Mucosa of stomach (tissue), 1 donor: ENCODE results near the gene THEM4.
"Not testable (repeated sequence)": the region's sequence is repeated elsewhere in the genome, so short reads cannot be mapped to it uniquely, and the experiment has no call there.

Source experiments
- H3K27me3 ChIP-seq: one replicate; pipeline ENCODE4 v1.7.0; 2013; ENCODE audit warnings: mild to moderate bottlenecking, low read length; ENCODE audit not compliant: control insufficient read depth, insufficient read depth
- H3K36me3 ChIP-seq: one replicate; pipeline ENCODE4 v1.7.0; 2013; ENCODE audit warnings: low read length; ENCODE audit not compliant: control insufficient read depth, insufficient read depth
- H3K4me1 ChIP-seq: one replicate; pipeline ENCODE4 v1.7.0; 2013; ENCODE audit warnings: mild to moderate bottlenecking, low read length; ENCODE audit not compliant: control insufficient read depth, insufficient read depth
- H3K4me3 ChIP-seq: one replicate; pipeline ENCODE4 v1.7.0; 2013; ENCODE audit warnings: low read length
- H3K9ac ChIP-seq: one replicate; pipeline ENCODE4 v1.7.0; 2013; ENCODE audit warnings: mild to moderate bottlenecking, low read length, moderate library complexity
- H3K9me3 ChIP-seq: one replicate; pipeline ENCODE4 v1.7.0; 2013; ENCODE audit warnings: mild to moderate bottlenecking, low read length, moderate library complexity; ENCODE audit not compliant: control insufficient read depth
- donor health status: Pancreatic carcinoma.

THEM4 gene

DNA sequence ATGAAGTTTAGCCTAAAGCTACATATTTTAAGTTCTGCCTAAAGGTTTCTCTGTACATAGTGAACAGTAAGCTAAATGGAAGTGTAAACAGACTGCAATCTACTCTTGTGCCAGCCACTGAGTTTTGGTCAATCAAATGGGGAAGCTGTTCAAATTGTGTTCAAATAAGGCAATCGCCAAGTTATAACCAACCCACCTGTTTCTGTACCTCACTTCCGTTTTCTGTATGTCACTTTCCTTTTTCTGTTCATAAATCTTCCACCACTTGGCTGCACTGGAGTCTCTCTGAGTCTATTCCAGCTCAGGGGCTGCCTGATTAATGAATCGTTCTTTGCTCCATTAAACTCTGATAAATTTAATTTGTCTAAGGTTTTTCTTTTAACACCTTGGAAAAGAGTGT, 10.8 kb upstream of the THEM4 start:
- Histone ChIP-seq H3K27me3 (no peaks in the 10 kb centered on the region), H3K9ac (no peak overlapping the region), H3K4me3 (no peak overlapping the region), H3K4me1 (no peaks in the 10 kb centered on the region), H3K36me3 (no peaks in the 10 kb centered on the region), H3K9me3 (no peaks in the 10 kb centered on the region)

DNA sequence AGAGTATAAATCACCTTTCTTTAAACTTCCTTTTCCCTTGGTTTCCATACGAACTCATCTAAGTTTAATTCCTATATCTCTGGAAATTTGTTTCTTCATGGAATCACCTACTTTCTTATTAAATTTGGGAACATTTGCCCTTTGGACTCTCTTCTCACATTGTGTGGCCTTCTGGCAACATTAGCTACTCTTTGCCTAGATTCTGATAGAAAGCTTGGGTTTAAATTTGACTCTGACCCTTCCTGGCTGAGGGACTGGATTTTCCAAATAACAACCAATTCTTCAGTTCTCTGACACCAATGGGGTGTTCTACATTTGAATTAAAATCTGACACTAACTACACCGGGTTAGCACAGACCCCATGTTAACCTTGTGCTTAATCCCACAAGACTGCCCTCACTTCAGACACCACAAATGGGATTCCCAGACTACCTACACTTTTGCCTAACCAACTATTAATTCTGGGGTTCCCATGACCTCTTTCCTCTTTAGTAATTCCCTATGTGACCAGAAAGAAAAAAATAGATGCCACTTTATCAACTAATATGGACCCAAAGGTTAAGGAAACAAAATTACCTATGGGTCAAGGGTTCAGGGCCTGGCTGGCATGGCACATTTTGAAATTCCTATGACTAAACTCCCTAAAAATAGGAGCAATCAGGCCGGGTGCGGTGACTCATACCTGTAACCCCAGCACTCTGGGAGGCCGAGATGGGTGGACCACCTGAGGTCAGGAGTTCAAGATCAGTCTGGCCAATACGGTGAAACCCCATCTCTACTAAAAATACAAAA, 9.7 kb upstream of the THEM4 start:
- H3K27me3 ChIP-seq = no peaks in the 10 kb centered on the region
- no peak overlapping the region for H3K4me3 ChIP-seq
- H3K9me3 ChIP-seq = no peaks in the 10 kb centered on the region
- no peak overlapping the region for H3K9ac ChIP-seq
- H3K4me1 ChIP-seq = no peaks in the 10 kb centered on the region
- no peaks in the 10 kb centered on the region for H3K36me3 ChIP-seq

- no peaks in the 10 kb centered on the region for H3K9me3 ChIP-seq
- no peaks in the 10 kb centered on the region for H3K36me3 ChIP-seq
- H3K9ac ChIP-seq = no peak overlapping the region
- H3K4me3 ChIP-seq = no peak overlapping the region
- no peaks in the 10 kb centered on the region for H3K27me3 ChIP-seq
- no peaks in the 10 kb centered on the region for H3K4me1 ChIP-seq
These were observed 8.8 kb upstream of the THEM4 start for GRCh38 chr1:151918156-151918555.

DNA sequence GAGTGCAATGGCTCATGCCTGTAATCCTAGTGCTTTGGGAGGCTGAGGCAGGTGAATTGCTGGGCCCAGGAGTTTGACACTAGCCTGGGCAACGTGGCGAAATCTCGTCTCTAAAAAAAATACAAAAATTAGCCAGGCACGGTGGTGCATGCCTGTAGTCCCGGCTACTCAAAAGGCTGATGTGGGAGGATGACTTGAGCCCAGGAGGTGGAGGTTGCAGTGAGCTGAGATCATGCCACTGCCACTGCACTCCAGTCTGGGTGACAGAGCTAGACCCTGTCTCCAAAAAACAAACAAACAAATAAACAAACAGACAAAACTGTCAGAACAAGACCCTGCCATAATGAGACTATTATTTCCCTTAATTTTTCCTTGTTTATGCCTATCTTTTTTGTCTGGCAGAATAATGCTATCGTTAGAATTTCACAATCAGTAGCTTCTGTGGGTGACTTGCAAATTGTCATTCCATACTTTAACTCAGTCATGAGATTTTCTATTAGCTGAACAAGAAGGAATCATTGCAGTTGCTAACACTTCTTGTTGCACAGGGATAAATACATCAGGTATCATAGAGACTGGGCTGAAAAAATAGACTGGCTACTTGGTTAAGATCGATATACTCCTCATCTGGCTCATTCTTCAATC, 7.5 kb upstream of the THEM4 start:
- no peak overlapping the region for H3K9ac ChIP-seq
- no peaks in the 10 kb centered on the region for H3K36me3 ChIP-seq
- H3K9me3 ChIP-seq = no peaks in the 10 kb centered on the region
- no peaks in the 10 kb centered on the region for H3K27me3 ChIP-seq
- no peak overlapping the region for H3K4me3 ChIP-seq
- no peaks in the 10 kb centered on the region for H3K4me1 ChIP-seq

- no peak overlapping the region for H3K9ac ChIP-seq
- no peaks in the 10 kb centered on the region for H3K9me3 ChIP-seq
- H3K4me1 ChIP-seq = no peaks in the 10 kb centered on the region
- no peaks in the 10 kb centered on the region for H3K36me3 ChIP-seq
- H3K4me3 ChIP-seq = no peak overlapping the region
- H3K27me3 ChIP-seq = no peaks in the 10 kb centered on the region
These were observed 5.9 kb upstream of the THEM4 start for GRCh38 chr1:151915061-151915686.

DNA sequence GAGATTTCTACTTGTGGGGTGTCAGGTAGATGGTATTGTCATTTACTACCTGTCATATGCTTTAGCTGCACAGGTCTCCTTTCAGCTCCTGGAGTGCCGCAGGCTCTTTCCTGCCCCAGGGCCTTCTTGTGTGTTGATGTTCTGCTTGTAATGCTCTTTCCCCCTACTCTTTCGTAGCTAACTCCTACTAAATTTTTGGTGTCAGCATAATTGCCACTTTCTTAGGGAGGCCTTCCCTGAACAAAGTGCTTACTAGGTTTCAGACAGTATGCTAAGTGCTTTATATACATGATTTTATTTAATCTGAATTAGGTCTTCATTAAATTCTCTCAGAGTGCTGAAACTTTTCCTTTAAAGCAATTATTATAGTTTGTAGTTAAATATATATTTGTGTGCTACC, 4.8 kb upstream of the THEM4 start:
- no peak overlapping the region for H3K9ac ChIP-seq
- H3K27me3 ChIP-seq = no peaks in the 10 kb centered on the region
- H3K4me3 ChIP-seq = no peak overlapping the region
- no peaks in the 10 kb centered on the region for H3K9me3 ChIP-seq
- H3K36me3 ChIP-seq = no peaks in the 10 kb centered on the region
- H3K4me1 ChIP-seq = no peaks in the 10 kb centered on the region

DNA sequence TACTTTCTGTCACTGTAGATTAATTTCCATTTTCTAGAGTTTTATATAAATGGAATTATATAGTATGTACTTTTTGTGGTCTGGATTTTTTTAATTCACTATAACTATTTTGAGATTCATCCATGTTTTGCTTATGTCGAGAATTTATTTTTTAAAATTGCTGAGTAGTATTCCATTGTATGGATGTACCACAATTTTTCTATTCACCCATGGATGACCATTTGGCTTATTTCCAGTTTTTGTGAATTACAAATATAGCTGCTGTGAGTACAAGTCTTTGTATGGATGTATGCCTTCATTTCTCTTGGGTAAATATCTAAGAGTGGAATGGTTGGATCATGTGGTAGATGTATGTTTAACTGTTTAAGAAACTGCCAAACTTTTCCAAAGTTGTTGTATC, 3.7 kb upstream of the THEM4 start:
- Histone ChIP-seq H3K9ac (no peak overlapping the region), H3K4me3 (no peak overlapping the region), H3K36me3 (no peaks in the 10 kb centered on the region), H3K4me1 (no peaks in the 10 kb centered on the region), H3K27me3 (no peaks in the 10 kb centered on the region), H3K9me3 (no peaks in the 10 kb centered on the region)

DNA sequence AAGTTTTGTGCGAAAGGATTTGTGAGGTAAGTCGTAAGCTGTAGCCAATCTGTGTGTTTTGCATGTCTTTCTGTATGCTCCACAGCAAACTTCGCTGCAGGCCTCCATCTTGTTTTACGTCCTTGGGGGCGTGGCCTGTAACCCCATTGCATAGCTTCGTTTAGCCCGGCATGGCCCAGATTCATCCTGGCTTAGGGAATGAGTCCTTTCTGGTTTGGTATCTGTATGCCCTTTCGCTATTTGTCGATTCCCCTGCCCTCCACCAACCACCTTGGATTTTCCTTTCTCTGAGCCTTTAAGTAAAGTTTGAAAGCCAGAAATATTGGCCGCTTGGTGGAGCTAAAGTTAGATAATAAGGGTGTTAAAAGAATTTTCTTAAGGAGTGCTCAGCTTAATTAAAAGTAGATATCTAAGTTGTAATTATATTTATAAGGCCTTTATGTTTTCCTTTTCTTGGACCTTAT, 1.1 kb downstream of the THEM4 start:
- Histone ChIP-seq H3K4me3 (no peak overlapping the region), H3K36me3 (no peaks in the 10 kb centered on the region), H3K9me3 (peaks cover 7% of the 10 kb centered on the region), H3K27me3 (no peaks in the 10 kb centered on the region), H3K4me1 (no peaks in the 10 kb centered on the region), H3K9ac (no peak overlapping the region)

GRCh38 chr1:151907363-151908139, 1.8 kb downstream of the THEM4 start:
- H3K4me3 ChIP-seq = no peak overlapping the region
- H3K27me3 ChIP-seq = no peaks in the 10 kb centered on the region
- no peaks in the 10 kb centered on the region for H3K36me3 ChIP-seq
- H3K4me1 ChIP-seq = no peaks in the 10 kb centered on the region
- peaks cover 7% of the 10 kb centered on the region for H3K9me3 ChIP-seq
- no peak overlapping the region for H3K9ac ChIP-seq

- not testable (repeated sequence) for H3K4me3 ChIP-seq, H3K9me3 ChIP-seq, H3K9ac ChIP-seq, H3K4me1 ChIP-seq, H3K36me3 ChIP-seq, H3K27me3 ChIP-seq
These were observed 3.0 kb downstream of the THEM4 start for GRCh38 chr1:151906324-151906645.

- H3K27me3 ChIP-seq, H3K36me3 ChIP-seq, H3K9ac ChIP-seq, H3K4me3 ChIP-seq, H3K4me1 ChIP-seq, H3K9me3 ChIP-seq: not testable (repeated sequence)
These were observed 3.6 kb downstream of the THEM4 start for GRCh38 chr1:151905443-151906323.
